NB4 (cell line): ENCODE results near the gene STX16.
A peak's percentile ranks its signal among the peaks of the same experiment; 100 is the strongest.

Source experiments
- DNase-seq: peaks from one replicate; pipeline ENCODE4 v3.0.0; 2010; ENCODE audit warnings: low read depth
- H3K4me3 ChIP-seq: one replicate; pipeline ENCODE4 v1.5.1; 2011; ENCODE audit warnings: mild to moderate bottlenecking, low read depth, low read length, moderate library complexity
- MYC ChIP-seq: IDR thresholded peaks from 2 replicates; pipeline ENCODE4 v1.6.1; 2011; ENCODE audit warnings: low read depth, low read length
- POLR2A ChIP-seq: IDR thresholded peaks from 2 replicates; pipeline ENCODE4 v1.6.1; 2011; ENCODE audit warnings: mild to moderate bottlenecking; ENCODE audit not compliant: insufficient read length; ENCODE audit errors: extremely low read depth
- TF ChIP-seq, protein P1 (sequence below): IDR thresholded peaks from one replicate; pipeline ENCODE4 v1.5.1; 2012; ENCODE audit warnings: low read depth, low read length
- TF ChIP-seq, protein P2 (sequence below): IDR thresholded peaks from 2 replicates; pipeline ENCODE4 v1.6.1; 2011; ENCODE audit warnings: low read depth, low read length

STX16 gene, protein sequence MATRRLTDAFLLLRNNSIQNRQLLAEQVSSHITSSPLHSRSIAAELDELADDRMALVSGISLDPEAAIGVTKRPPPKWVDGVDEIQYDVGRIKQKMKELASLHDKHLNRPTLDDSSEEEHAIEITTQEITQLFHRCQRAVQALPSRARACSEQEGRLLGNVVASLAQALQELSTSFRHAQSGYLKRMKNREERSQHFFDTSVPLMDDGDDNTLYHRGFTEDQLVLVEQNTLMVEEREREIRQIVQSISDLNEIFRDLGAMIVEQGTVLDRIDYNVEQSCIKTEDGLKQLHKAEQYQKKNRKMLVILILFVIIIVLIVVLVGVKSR

DNA sequence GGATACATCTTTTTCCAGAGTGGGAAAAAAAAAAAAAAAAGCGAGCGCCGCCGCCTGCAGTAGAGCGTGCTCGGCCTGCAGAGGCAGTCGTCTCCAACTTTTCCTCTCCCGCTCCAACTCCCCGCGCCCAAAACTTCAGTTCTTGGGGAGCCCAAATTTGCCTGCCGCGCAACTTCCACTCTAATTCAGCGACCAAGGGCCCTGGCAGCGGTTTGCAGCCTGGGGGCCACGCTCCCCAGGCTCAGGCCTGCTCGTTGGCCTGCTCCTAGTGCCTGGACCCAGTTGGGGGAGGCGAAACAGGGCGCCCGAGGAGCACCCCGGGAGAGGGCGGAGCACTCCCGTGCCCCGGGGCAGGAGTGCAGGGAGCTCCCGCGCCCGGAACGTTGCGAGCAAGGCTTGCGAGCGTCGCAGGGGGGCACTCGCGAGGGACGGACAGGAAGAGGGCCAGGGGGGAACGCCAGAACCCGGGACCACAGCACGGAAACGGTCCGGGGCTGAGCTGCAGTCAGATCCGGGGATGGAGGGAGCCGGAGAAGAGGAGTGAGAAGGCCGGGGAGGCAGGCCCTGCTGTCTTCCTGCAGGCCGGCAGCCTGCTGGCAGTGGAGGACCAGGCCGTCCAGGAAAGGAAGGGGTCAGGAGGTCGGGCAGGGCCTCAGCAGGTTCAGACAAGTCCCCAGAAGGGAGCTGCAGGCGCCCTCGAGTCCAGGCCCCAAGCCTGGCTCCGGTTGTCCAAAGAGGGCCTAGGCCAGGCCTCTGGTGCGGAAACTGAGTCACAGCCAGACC, at the start of gene STX16:
Gene STX16 (plus strand): TSS at position 508 of the 783 bp plus-strand sequence. CDS start 724 bp downstream, outside the sequence.
- DNase-seq, result peak; percentile 97
- peak within 1 kb of the TSS; percentile 96 for H3K4me3 ChIP-seq
- peak; percentile 19 for TF ChIP-seq MYC
- TF ChIP-seq, protein P1, sequence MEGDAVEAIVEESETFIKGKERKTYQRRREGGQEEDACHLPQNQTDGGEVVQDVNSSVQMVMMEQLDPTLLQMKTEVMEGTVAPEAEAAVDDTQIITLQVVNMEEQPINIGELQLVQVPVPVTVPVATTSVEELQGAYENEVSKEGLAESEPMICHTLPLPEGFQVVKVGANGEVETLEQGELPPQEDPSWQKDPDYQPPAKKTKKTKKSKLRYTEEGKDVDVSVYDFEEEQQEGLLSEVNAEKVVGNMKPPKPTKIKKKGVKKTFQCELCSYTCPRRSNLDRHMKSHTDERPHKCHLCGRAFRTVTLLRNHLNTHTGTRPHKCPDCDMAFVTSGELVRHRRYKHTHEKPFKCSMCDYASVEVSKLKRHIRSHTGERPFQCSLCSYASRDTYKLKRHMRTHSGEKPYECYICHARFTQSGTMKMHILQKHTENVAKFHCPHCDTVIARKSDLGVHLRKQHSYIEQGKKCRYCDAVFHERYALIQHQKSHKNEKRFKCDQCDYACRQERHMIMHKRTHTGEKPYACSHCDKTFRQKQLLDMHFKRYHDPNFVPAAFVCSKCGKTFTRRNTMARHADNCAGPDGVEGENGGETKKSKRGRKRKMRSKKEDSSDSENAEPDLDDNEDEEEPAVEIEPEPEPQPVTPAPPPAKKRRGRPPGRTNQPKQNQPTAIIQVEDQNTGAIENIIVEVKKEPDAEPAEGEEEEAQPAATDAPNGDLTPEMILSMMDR, result peak; percentile 60
- TF ChIP-seq, protein P2, sequence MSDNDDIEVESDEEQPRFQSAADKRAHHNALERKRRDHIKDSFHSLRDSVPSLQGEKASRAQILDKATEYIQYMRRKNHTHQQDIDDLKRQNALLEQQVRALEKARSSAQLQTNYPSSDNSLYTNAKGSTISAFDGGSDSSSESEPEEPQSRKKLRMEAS, result peak; percentile 31
- TF ChIP-seq POLR2A, result peak; percentile 80

DNA sequence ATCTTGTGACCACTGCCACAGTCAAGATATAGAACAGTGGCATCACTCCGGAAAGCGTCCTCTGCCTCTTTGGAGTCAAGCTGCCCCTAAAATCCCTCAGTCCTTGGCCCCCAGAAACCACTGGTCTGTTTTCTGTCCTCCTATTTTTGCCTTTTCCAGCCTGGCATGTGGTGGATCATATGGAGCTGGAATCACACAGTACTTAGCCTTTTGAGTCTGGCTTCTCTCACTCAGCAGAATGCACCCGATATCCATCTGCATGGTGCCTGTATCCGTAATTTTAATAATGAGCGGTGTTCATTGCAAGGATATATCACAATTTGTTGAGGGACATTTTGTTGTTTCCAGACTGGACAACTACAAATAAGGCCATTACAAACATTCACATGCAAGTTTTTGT, 49.0 kb upstream of the STX16 start:
- DNase-seq, result no peak
- H3K4me3 ChIP-seq, result no peak overlapping the region
- TF ChIP-seq MYC (no peak), POLR2A (no peak)
- TF ChIP-seq, protein P2, result no peak
- TF ChIP-seq, protein P1, result no peak

DNA sequence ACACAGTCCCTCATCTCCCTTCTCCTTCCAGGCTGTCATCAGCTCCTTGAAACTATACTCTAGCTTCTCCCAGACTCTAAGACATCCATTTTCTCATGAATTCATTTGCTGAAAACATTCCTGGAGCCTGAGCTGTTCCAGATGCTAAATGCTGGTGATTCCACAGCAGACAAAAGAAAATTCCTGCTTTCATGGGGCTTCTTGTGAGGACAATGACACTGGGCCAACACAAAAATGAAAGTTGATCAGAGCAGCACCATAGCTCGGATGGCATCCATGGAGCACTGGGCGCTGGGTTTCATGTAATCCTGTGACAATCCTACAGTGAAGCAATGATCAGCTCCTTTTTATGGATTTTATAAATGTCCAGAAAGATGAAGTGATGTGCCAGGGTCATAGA, 47.4 kb upstream of the STX16 start:
- TF ChIP-seq MYC (no peak), POLR2A (no peak)
- TF ChIP-seq, protein P1, result no peak
- TF ChIP-seq, protein P2, result no peak
- no peak for DNase-seq
- H3K4me3 ChIP-seq, result no peak overlapping the region

DNA sequence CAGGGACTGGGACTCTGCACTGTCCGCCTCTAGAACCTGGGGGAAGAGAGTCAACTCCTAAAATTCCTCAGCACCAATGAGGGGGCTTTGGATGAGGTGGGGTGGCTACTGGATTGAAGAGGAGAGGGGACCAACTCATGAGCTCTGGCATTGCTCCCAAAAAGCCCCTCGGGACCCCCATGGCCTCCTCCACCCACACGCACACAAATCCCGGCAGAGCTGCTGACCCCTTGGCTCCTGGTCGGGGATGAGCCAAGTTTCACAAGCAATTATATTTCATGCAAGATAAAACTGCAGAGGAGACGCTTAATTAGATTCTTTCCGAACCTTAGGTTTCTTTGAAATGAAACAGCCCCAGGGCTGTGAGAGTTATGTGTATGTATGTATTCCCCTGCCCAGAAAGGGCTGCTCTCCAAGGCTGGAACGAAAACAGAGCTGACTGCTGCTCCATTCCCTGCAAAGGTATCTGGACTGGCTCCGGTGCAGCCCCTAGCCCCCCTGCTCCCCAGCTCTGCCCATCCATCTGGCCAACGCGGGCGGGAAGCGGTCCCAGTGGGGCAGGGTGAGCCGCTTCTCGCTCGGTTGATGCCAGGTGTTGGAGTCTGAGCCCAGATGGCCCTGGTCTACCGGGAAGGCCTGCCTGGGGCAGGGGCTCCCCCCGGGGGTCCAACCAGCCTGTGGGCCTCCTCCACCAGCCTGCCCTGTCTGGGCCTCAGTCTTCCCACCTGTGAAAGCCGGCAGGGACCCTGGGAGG, 46.8 kb upstream of the STX16 start:
- no peak for DNase-seq
- TF ChIP-seq, protein P1, result no peak
- TF ChIP-seq MYC, result no peak
- TF ChIP-seq POLR2A, result no peak
- TF ChIP-seq, protein P2, result no peak
- H3K4me3 ChIP-seq, result no peak overlapping the region

DNA sequence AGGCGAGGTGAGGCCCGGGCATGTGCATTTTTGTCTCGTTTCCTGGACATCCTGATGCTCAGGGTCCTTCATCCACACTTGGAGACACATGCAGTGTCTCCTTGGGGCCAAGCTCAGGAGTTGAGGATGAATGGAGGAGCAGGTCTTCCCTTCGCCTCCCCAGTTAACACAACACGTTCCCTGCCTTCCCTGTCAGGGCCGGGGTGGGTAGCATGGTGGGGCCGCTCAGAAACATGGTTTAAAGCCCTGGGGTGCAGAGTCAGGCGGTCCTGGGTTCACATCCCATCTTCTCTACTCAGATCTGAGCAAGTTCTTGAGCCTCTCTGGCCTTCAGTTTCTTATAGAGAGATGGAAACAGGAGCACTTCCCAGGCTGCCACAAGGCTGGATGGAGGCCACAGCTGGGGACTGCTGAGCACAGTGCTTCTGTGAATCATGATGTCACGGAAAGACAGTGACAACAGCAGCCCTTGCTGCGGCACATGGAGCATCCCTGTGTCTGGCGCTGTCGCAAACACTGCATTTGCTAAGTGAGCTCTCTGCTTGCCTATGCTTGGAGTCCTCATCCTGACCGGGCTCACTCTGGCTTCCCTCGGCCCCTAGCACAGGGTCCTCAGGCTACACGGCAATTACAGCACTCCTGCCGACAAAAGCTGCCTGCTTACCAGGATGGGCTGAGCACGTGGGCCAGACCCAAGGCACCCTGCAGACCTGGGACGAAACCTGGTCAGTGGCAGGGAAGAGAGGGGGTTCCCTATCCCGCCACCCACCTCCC, 45.6 kb upstream of the STX16 start:
- TF ChIP-seq, protein P1, result no peak
- TF ChIP-seq MYC (no peak), POLR2A (no peak)
- TF ChIP-seq, protein P2, result no peak
- no peak overlapping the region for H3K4me3 ChIP-seq
- no peak for DNase-seq
